Panc1 (cell line): ENCODE results near the gene APEH.

Experiments used
- CTCF ChIP-seq: fragments of 450-650 bp; IDR thresholded peaks from 2 replicates; pipeline ENCODE4 v1.5.1; 2017; ENCODE audit warnings: mild to moderate bottlenecking
- POLR2AphosphoS5 ChIP-seq: IDR thresholded peaks from 2 replicates; pipeline ENCODE4 v1.6.1; 2012; ENCODE audit warnings: mild to moderate bottlenecking, low read depth, low read length, moderate library complexity
- REST ChIP-seq, 2 experiments: IDR thresholded peaks; 2 replicates each; pipeline ENCODE4 v1.6.1; 2011 to 2012; ENCODE audit warnings: low read depth in 2 of 2, control low read depth in 1 of 2, low read length in 1 of 2, mild to moderate bottlenecking in 1 of 2, moderate library complexity in 1 of 2; ENCODE audit not compliant: insufficient read depth in 1 of 2
- SIN3A ChIP-seq: IDR thresholded peaks from 2 replicates; pipeline ENCODE4 v1.6.1; 2012; ENCODE audit warnings: low read depth, mild to moderate bottlenecking, low read length, moderate library complexity, borderline replicate concordance; ENCODE audit not compliant: insufficient read depth
- TCF7L2 ChIP-seq: IDR thresholded peaks from 2 replicates; pipeline ENCODE4 v1.6.1; 2011; ENCODE audit warnings: mild to moderate bottlenecking, low read depth, low read length, inconsistent platforms

GRCh38 chr3:49725906-49726681 is 51.9 kb downstream of the APEH start:
- TF ChIP-seq CTCF (no peak), REST (IDR thresholded peaks at IDR 0.05; ENCODE audit: insufficient read depth in 1 of 2, low read depth in 2 of 2, low read length in 1 of 2) (no peak), POLR2AphosphoS5 (no peak), SIN3A (no peak), TCF7L2 (no peak)
